ENCODE results near the gene AMZ2. TPM values are rescaled to one million over a fixed set of nuclear protein-coding genes. Genes with fewer than 3 reads are reported as not detected.

The AMZ2 gene
- total RNA-seq, 1 experiment from 2014 or later: 217 TPM

DNA sequence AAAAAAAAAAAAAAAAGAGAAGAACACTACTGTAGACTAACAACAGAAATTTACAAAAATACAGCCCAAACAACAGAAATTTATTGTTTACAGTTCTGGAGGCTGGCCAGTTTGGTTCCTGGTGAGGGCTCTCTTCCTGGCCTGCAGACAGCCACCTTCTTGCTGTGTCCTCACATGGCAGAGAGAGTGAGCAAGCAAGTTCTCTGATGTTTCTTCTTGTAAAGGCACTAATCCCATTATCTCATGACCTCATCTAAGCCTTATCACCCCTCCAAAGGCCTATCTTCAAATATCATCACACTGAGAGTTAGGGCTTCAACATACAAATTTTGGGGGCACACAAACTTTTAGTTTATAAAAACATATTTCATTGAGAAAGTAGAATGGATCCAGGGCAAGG, 50.8 kb downstream of the AMZ2 start:
- in situ Hi-C loops (cut with HindIII; ENCODE audit: low pct_unique_long_range_greater_than_20kb, low sequenced_read_pairs): no loop called here
- no peak for DNase-seq (ENCODE audit: low read depth)

GRCh38 chr17:68299817-68300216, 52.0 kb downstream of the AMZ2 start:
- DNase-seq (ENCODE audit: low read depth): no peak
- in situ Hi-C loops (cut with HindIII; ENCODE audit: low pct_unique_long_range_greater_than_20kb, low sequenced_read_pairs): no loop called here

DNA sequence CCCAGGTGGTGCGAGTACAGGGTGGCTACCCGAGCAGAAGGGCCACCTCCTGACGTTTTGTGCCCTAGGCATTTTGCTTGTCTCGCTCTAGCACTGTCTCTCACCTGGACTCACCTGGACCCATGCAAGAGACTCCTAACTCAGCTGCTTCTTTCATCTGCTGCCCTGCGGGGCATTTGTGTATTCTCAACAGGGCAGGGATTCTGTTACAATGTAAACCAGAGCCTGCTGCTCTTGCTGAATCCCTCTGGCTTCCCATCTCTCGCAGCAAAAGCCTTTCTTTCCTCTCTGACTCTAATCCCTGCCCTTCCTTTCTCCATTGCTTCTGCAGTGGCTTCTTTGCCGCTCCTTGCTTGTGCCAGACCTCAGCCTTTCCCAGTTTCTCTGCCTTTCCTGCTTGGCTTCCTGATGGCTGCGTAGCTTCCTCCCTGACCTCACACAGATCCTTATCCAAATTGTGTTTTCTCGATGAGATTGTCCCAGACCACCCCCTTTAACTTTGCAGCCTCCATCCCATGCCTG, 53.7 kb downstream of the AMZ2 start:
- no peak for DNase-seq (ENCODE audit: low read depth)
- in situ Hi-C loops (cut with HindIII; ENCODE audit: low pct_unique_long_range_greater_than_20kb, low sequenced_read_pairs): no loop called here

GRCh38 chr17:68302066-68302564, 54.3 kb downstream of the AMZ2 start:
- DNase-seq (ENCODE audit: low read depth): no peak
- in situ Hi-C loops (cut with HindIII; ENCODE audit: low pct_unique_long_range_greater_than_20kb, low sequenced_read_pairs): no loop called here

GRCh38 chr17:68302666-68303065, 54.8 kb downstream of the AMZ2 start:
- in situ Hi-C loops (cut with HindIII; ENCODE audit: low pct_unique_long_range_greater_than_20kb, low sequenced_read_pairs): no loop called here
- DNase-seq (ENCODE audit: low read depth): no peak

DNA sequence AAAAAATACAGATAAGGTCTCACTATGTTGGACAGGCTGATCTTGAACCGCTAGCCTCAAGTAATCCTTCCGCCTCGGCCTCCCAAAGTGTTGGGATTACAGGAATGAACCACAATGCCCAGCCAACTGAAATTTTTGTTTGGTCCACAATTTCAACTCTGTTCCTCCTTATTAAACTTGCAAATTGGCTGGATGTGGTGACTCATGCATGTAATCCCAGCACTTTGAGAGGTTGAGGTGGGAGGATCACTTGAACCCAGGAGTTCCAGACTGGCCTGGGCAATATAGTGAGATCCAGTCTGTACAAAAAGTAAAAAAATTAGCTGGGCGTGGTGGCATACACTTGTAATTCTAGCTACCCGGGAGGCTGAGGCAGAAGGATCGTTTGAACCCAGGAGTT, 56.9 kb downstream of the AMZ2 start:
- in situ Hi-C loops (cut with HindIII; ENCODE audit: low pct_unique_long_range_greater_than_20kb, low sequenced_read_pairs): no loop called here
- DNase-seq (ENCODE audit: low read depth): no peak

DNA sequence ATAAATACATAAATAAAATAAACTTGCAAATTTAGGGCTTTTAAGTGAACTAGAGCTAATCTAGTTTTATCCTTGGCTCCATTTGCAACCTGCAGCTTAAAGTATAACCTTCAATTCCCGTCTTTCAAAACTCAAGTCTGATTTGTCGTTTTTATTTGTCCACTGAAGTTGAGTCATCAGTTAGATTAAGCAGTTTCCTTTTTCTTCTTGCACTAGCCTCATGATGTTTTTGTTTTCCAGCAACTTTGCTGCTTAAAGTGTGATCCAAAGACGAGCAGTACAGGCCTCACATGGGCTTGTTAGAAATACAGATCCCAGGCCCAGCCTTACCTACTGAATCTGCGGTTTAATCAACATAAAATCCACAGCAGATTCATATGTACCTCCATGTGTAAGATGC, 57.3 kb downstream of the AMZ2 start:
- in situ Hi-C loops (cut with HindIII; ENCODE audit: low pct_unique_long_range_greater_than_20kb, low sequenced_read_pairs): no loop called here
- no peak for DNase-seq (ENCODE audit: low read depth)

Other genes starting within 250 kb of the AMZ2 start
- 111 and 134 TPM in 2 replicates for gene KPNA2, start 212.3 kb upstream of the AMZ2 start, total RNA-seq (2014; rRNA removed; shearing (Covaris generic); ENCODE audit: low replicate concordance)
- gene SLC16A6, start 43.1 kb downstream of the AMZ2 start, total RNA-seq (2014; rRNA removed; shearing (Covaris generic); ENCODE audit: low replicate concordance): 0.43 TPM in 1 of 2 replicates, not detected in the other
- gene ARSG, start 43.5 kb downstream of the AMZ2 start, total RNA-seq (2014; rRNA removed; shearing (Covaris generic); ENCODE audit: low replicate concordance): 0.41 and 1.3 TPM in 2 replicates
- gene WIPI1, start 209.5 kb downstream of the AMZ2 start, total RNA-seq (2014; rRNA removed; shearing (Covaris generic); ENCODE audit: low replicate concordance): 29.7 and 33.6 TPM in 2 replicates